Muscle of back (tissue), 11 donors: ENCODE data around the gene MRPS12. TPM values are rescaled to one million over a fixed set of nuclear protein-coding genes. Genes with fewer than 3 reads are reported as not detected.

Experiments used
- DNase-seq, 3 donors: peaks; one replicate each; pipeline versions ENCODE4 v3.0.0 to v3.0.0-alpha.2; 2013
- polyA plus RNA-seq, 10 donors: library from polyadenylated mRNA; unstranded; fragments of 120-200 nt; gene quantifications; one replicate each; pipeline ENCODE4 v1.2.1, GENCODE V29; 2013; ENCODE audit not compliant: insufficient read length in 10 of 10

The MRPS12 gene
- polyA plus RNA-seq, 10 donors: 11.3 to 23.2 (median 17.0) TPM

- DNase-seq: no peak
These were observed 23.1 kb upstream of the MRPS12 start for GRCh38 chr19:38907670-38908069.

- DNase-seq: no peak
These were observed 21.8 kb upstream of the MRPS12 start for GRCh38 chr19:38908911-38909310.

GRCh38 chr19:38910488-38910887 lies 20.3 kb upstream of the MRPS12 start:
- DNase-seq: no peak

- no peak for DNase-seq
These were observed 19.2 kb upstream of the MRPS12 start for GRCh38 chr19:38911388-38912001.

GRCh38 chr19:38912600-38913514 lies 17.9 kb upstream of the MRPS12 start:
- DNase-seq: no peak

GRCh38 chr19:38913958-38914357 lies 16.8 kb upstream of the MRPS12 start:
- DNase-seq: no peak

- no peak for DNase-seq
These were observed 15.1 kb upstream of the MRPS12 start for GRCh38 chr19:38915329-38916321.

GRCh38 chr19:38917516-38917915 lies 13.2 kb upstream of the MRPS12 start:
- no peak for DNase-seq

- DNase-seq: no peak
These were observed 12.7 kb upstream of the MRPS12 start for GRCh38 chr19:38917921-38918491.

GRCh38 chr19:38918526-38918925 lies 12.2 kb upstream of the MRPS12 start:
- no peak for DNase-seq

GRCh38 chr19:38919837-38920601 lies 10.7 kb upstream of the MRPS12 start:
- peak in 2 of 3 donors; percentile 18 to 80 for DNase-seq

GRCh38 chr19:38920602-38921419 lies 9.9 kb upstream of the MRPS12 start:
- DNase-seq: peak in 1 of 3 donors; percentile 44

- no peak for DNase-seq
These were observed 9.1 kb upstream of the MRPS12 start for GRCh38 chr19:38921420-38922274.

GRCh38 chr19:38922482-38922881 lies 8.3 kb upstream of the MRPS12 start:
- no peak for DNase-seq

- DNase-seq: no peak
These were observed 6.4 kb upstream of the MRPS12 start for GRCh38 chr19:38924388-38924787.

- no peak for DNase-seq
These were observed 2.2 kb upstream of the MRPS12 start for GRCh38 chr19:38928391-38929001.

- DNase-seq: peak; percentile 92 to 98 (median 96)
These were observed 592 bp upstream of the MRPS12 start, which contains the start of gene SARS2 for GRCh38 chr19:38929929-38930775. Gene SARS2, minus strand, starts transcription at chr19:38930763. Its CDS starts 27 bp downstream, at chr19:38930736.

- no peak for DNase-seq
These were observed 713 bp downstream of the MRPS12 start for GRCh38 chr19:38931521-38931793.
